Measurements from ENCODE around the gene LRIF1. TPM values are rescaled to one million over a fixed set of nuclear protein-coding genes. Genes with fewer than 3 reads are reported as not detected.

Gene LRIF1
- polyA plus RNA-seq, 1 donor (not counting 4 experiments of a cell fraction or from before 2014, with no cell fraction given): 12.0 TPM

DNA sequence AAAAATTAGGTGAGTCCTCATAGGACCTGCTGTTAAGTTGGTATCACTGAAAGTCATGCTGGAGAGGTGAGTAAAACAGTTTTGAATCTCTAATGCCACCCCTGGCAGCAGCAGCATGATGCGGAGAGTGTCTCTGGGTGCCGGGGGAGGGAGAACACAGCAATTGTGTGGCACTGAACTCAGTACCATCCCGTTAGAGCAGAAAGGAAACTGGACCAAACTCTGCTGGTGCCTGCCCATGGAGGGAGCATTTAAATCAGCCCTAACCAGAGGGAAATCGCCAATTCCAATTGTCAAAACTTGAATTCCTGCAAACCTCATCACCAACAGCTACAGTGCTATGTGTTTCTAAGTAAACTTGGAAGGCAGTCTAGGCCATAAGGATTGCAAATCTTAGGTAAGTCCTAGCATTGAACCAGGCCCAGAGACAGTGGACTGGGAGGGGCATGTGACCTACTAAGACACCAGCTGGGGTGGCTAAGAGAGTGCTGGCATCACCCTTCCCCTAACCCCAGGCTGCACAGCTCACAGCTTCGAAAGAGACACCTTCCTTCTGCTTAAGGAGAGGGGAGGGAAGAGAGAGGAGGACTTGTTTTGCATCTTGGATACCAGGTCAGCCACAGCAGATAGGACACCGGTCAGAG lies 60.8 kb downstream of the LRIF1 start:
- TF ChIP-seq EZH2 (IDR thresholded peaks at IDR 0.05; ENCODE audit: low read length): no peak
- TF ChIP-seq, protein P1, sequence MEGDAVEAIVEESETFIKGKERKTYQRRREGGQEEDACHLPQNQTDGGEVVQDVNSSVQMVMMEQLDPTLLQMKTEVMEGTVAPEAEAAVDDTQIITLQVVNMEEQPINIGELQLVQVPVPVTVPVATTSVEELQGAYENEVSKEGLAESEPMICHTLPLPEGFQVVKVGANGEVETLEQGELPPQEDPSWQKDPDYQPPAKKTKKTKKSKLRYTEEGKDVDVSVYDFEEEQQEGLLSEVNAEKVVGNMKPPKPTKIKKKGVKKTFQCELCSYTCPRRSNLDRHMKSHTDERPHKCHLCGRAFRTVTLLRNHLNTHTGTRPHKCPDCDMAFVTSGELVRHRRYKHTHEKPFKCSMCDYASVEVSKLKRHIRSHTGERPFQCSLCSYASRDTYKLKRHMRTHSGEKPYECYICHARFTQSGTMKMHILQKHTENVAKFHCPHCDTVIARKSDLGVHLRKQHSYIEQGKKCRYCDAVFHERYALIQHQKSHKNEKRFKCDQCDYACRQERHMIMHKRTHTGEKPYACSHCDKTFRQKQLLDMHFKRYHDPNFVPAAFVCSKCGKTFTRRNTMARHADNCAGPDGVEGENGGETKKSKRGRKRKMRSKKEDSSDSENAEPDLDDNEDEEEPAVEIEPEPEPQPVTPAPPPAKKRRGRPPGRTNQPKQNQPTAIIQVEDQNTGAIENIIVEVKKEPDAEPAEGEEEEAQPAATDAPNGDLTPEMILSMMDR (optimal IDR thresholded peaks at IDR 0.05 in 1 of 3, IDR thresholded peaks at IDR 0.05 in 1 of 3, conservative IDR thresholded peaks at IDR 0.05 in 1 of 3; ENCODE audit: extremely low read depth in 1 of 3, insufficient read depth in 2 of 3, low read length in 3 of 3): no peak
- DNase-seq (ENCODE audit: low read depth, low spot score): no peak
- Histone ChIP-seq H3K4me2 (ENCODE audit: control insufficient read depth, extremely low read depth, insufficient read depth, low read depth, low read length) (no peak overlapping the region), H3K79me2 (ENCODE audit: control insufficient read depth, insufficient read depth, low read length) (no peaks in the 10 kb centered on the region), H3K27me3 (ENCODE audit: control insufficient read depth, extremely low read depth, insufficient read depth, low read length) (no peaks in the 10 kb centered on the region), H3K27ac (ENCODE audit: control insufficient read depth, insufficient read depth, low read length) (no peak overlapping the region), H3K9me3 (ENCODE audit: control insufficient read depth, low read depth, low read length) (no peaks in the 10 kb centered on the region), H3K36me3 (ENCODE audit: control insufficient read depth in 2 of 2, extremely low read depth in 1 of 2, insufficient read depth in 2 of 2, low read length in 2 of 2) (no peaks in the 10 kb centered on the region), H3K4me1 (ENCODE audit: control insufficient read depth, extremely low read depth, insufficient read depth, low read length) (no peaks in the 10 kb centered on the region), H3K9me1 (ENCODE audit: control insufficient read depth, extremely low read depth, insufficient read depth, low read length) (no peaks in the 10 kb centered on the region), H3K4me3 (ENCODE audit: control insufficient read depth in 2 of 3, extremely low read depth in 1 of 3, insufficient read depth in 2 of 3, low read depth in 1 of 3, low read length in 3 of 3) (no peak overlapping the region), H2AFZ (ENCODE audit: control insufficient read depth, low read length) (no peak overlapping the region), H4K20me1 (ENCODE audit: control insufficient read depth, extremely low read depth, insufficient read depth, low read length) (no peaks in the 10 kb centered on the region), H3K9ac (ENCODE audit: control insufficient read depth, extremely low read depth, insufficient read depth, low read length) (no peak overlapping the region)
- dilution Hi-C loops (cut with MboI; ENCODE audit: extremely low pct_ligation_motif_present, low sequenced_read_pairs): no loop called here
- no peak for FAIRE-seq

DNA sequence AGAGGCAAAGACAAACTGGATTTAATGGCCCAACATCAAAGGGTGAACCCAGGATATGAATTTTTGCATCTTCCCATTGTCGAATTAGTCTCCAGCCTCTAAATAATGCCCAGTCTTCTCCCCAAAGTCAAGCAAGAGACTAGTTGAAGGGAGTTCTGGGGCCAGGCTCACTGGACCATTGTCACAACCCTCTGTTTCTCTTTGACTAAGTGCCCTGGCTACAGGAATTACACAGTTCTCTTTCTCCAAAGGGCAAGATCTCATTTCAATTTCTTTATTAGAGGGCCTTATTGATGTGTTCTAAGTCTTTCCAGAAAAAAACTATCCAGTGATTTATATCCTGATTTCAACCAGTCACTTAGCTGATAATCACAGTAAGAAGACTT lies 64.3 kb downstream of the LRIF1 start:
- Histone ChIP-seq H3K27ac (ENCODE audit: control insufficient read depth, insufficient read depth, low read length) (no peak overlapping the region), H3K27me3 (ENCODE audit: control insufficient read depth, extremely low read depth, insufficient read depth, low read length) (peaks cover 2% of the 10 kb centered on the region), H3K4me1 (ENCODE audit: control insufficient read depth, extremely low read depth, insufficient read depth, low read length) (no peaks in the 10 kb centered on the region), H3K9me3 (ENCODE audit: control insufficient read depth, low read depth, low read length) (no peaks in the 10 kb centered on the region), H3K9me1 (ENCODE audit: control insufficient read depth, extremely low read depth, insufficient read depth, low read length) (no peaks in the 10 kb centered on the region), H3K4me3 (ENCODE audit: control insufficient read depth in 2 of 3, extremely low read depth in 1 of 3, insufficient read depth in 2 of 3, low read depth in 1 of 3, low read length in 3 of 3) (no peak overlapping the region), H3K4me2 (ENCODE audit: control insufficient read depth, extremely low read depth, insufficient read depth, low read depth, low read length) (no peak overlapping the region), H3K9ac (ENCODE audit: control insufficient read depth, extremely low read depth, insufficient read depth, low read length) (no peak overlapping the region), H4K20me1 (ENCODE audit: control insufficient read depth, extremely low read depth, insufficient read depth, low read length) (no peaks in the 10 kb centered on the region), H3K79me2 (ENCODE audit: control insufficient read depth, insufficient read depth, low read length) (no peaks in the 10 kb centered on the region), H3K36me3 (ENCODE audit: control insufficient read depth in 2 of 2, extremely low read depth in 1 of 2, insufficient read depth in 2 of 2, low read length in 2 of 2) (no peaks in the 10 kb centered on the region), H2AFZ (ENCODE audit: control insufficient read depth, low read length) (no peak overlapping the region)
- FAIRE-seq (no peak), DNase-seq (ENCODE audit: low read depth, low spot score) (no peak)
- no peak for TF ChIP-seq EZH2 (IDR thresholded peaks at IDR 0.05; ENCODE audit: low read length)
- TF ChIP-seq, protein P1 (optimal IDR thresholded peaks at IDR 0.05 in 1 of 3, IDR thresholded peaks at IDR 0.05 in 1 of 3, conservative IDR thresholded peaks at IDR 0.05 in 1 of 3; ENCODE audit: extremely low read depth in 1 of 3, insufficient read depth in 2 of 3, low read length in 3 of 3): no peak
- dilution Hi-C loops (cut with MboI; ENCODE audit: extremely low pct_ligation_motif_present, low sequenced_read_pairs): no loop called here
